Epithelial cell of proximal tubule (primary cell): ENCODE results near the gene WBP4. TPM values are rescaled to one million over a fixed set of nuclear protein-coding genes. Genes with fewer than 3 reads are reported as not detected.

Experiments
- DNase-seq: peaks from one replicate; pipeline ENCODE4 v3.0.0-alpha.2; 2011; ENCODE audit warnings: low read depth
- H3K4me3 ChIP-seq: 2 replicates; pipeline ENCODE4 v1.5.1; 2011; ENCODE audit warnings: low read depth, mild to moderate bottlenecking, low read length
- CTCF ChIP-seq: conservative IDR thresholded peaks from 2 replicates; pipeline ENCODE4 v1.5.1; 2012; ENCODE audit warnings: low read depth, mild to moderate bottlenecking, low read length
- total RNA-seq: library from RNA; depleted of rRNA; stranded (reverse); fragments of >200 nt; gene quantifications from 2 replicates; pipeline ENCODE4 v1.2.3, GENCODE V29; 2015

The WBP4 gene
- total RNA-seq, 1 donor from 2014 or later, result 17.9 TPM

GRCh38 chr13:41049480-41050440, 11.5 kb upstream of the WBP4 start:
- DNase-seq, result no peak
- no peak overlapping the region for H3K4me3 ChIP-seq
- no peak for TF ChIP-seq CTCF

DNA sequence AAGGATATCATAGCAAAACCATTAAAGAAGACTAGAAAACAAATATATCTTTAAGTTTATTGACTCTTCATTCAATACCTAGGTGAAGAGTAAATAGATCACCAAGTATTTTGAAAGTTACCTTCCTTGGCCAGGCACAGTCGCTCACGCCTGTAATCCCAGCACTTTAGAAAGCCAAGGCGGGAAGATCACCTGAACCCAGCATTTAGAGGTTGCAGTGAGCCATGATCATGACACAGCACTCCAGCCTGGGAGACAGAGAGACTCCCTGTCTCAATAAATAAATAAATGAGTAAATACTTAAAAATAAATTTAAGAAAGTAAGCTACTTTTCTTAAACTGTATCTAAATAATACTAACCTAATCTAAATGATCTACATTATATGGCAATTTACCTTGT, 8.9 kb upstream of the WBP4 start:
- TF ChIP-seq CTCF, result no peak
- no peak for DNase-seq
- no peak overlapping the region for H3K4me3 ChIP-seq

DNA sequence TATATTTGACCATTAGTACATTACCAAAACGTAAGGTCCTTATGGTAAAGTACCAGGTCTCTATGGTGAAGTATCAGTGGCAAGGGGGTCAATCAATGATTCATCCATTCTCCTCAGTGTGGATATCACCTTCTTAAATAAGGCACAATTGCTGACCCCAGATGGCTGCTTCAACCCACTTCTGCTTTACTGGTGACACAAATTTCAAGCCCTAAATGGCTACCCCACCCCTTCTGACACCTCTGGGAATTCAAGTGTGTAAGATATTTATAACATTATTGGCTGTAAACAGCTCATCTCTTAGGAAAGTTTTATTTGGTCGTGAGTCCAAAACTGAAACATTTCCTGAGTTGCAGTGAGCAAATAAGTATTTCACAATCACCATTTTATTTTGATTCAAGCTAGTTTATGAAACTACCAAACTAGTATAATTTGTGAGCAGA, 7.9 kb upstream of the WBP4 start:
- H3K4me3 ChIP-seq, result no peak overlapping the region
- TF ChIP-seq CTCF, result no peak
- DNase-seq, result no peak

GRCh38 chr13:41054212-41054877, 7.0 kb upstream of the WBP4 start:
- DNase-seq, result no peak
- peak; percentile 59 for TF ChIP-seq CTCF
- H3K4me3 ChIP-seq, result no peak overlapping the region

- peak; percentile 56 for TF ChIP-seq CTCF
- H3K4me3 ChIP-seq, result no peak overlapping the region
- DNase-seq, result no peak
Observed at GRCh38 chr13:41054919-41055619, 6.2 kb upstream of the WBP4 start.

GRCh38 chr13:41056194-41056593, 5.1 kb upstream of the WBP4 start:
- H3K4me3 ChIP-seq, result no peak overlapping the region
- no peak for TF ChIP-seq CTCF
- DNase-seq, result no peak
